MM.1S (cell line): ENCODE data around the gene CTNNA3.

Source experiments
- CTCF ChIP-seq: fragments of 300-600 bp; sonication (generic); IDR thresholded peaks from 2 replicates; pipeline ENCODE4 v1.5.1; 2016; ENCODE audit warnings: antibody characterized with exemption, low read length, mixed read lengths
- EZH2 ChIP-seq: fragments of 300-600 bp; sonication (generic); optimal IDR thresholded peaks from 2 replicates; pipeline ENCODE3; 2017; ENCODE audit warnings: low read depth, mild to moderate bottlenecking, antibody characterized with exemption, low read length, mixed read lengths
- EZH2phosphoT487 ChIP-seq: fragments of 300-600 bp; sonication (generic); IDR thresholded peaks from 2 replicates; pipeline ENCODE4 v1.6.1; 2018; ENCODE audit warnings: antibody characterized with exemption, low read length

GRCh38 chr10:67487906-67488619 lies 207.9 kb downstream of the CTNNA3 start:
- TF ChIP-seq CTCF (no peak), EZH2 (no peak), EZH2phosphoT487 (no peak)
